KOPT-K1 (cell line): Measurements from ENCODE around the gene CUTC.

Experiments used
- H3K27ac ChIP-seq: fragments of 200-600 bp; sonication (generic); 2 replicates; pipeline ENCODE4 v1.5.1; 2016; ENCODE audit warnings: antibody characterized with exemption, mild to moderate bottlenecking, low read depth, low read length; ENCODE audit not compliant: poor library complexity, severe bottlenecking
- H3K36me3 ChIP-seq: fragments of 200-600 bp; sonication (generic); 2 replicates; pipeline ENCODE4 v1.5.1; 2017; ENCODE audit warnings: antibody characterized with exemption, mild to moderate bottlenecking, low read length, moderate library complexity; ENCODE audit not compliant: insufficient read depth
- H3K9me3 ChIP-seq: fragments of 200-600 bp; sonication (generic); 2 replicates; pipeline ENCODE4 v1.5.1; 2017; ENCODE audit warnings: antibody characterized with exemption, low read length, mild to moderate bottlenecking; ENCODE audit not compliant: insufficient read depth, poor library complexity, severe bottlenecking

CUTC gene

GRCh38 chr10:99784727-99785441 is 52.9 kb downstream of the CUTC start:
- Histone ChIP-seq H3K27ac (no peak overlapping the region), H3K36me3 (no peaks in the 10 kb centered on the region), H3K9me3 (no peaks in the 10 kb centered on the region)

- H3K9me3 ChIP-seq: no peaks in the 10 kb centered on the region
- H3K36me3 ChIP-seq: no peaks in the 10 kb centered on the region
- H3K27ac ChIP-seq: no peak overlapping the region
These were observed 53.6 kb downstream of the CUTC start for GRCh38 chr10:99785646-99786045.

- Histone ChIP-seq H3K27ac (no peak overlapping the region), H3K9me3 (no peaks in the 10 kb centered on the region), H3K36me3 (no peaks in the 10 kb centered on the region)
These were observed 55.3 kb downstream of the CUTC start for GRCh38 chr10:99787311-99787710.

- Histone ChIP-seq H3K36me3 (no peaks in the 10 kb centered on the region), H3K9me3 (no peaks in the 10 kb centered on the region), H3K27ac (no peak overlapping the region)
These were observed 55.9 kb downstream of the CUTC start for GRCh38 chr10:99787782-99788445.

- H3K9me3 ChIP-seq: no peaks in the 10 kb centered on the region
- H3K36me3 ChIP-seq: no peaks in the 10 kb centered on the region
- no peak overlapping the region for H3K27ac ChIP-seq
These were observed 56.7 kb downstream of the CUTC start for GRCh38 chr10:99788598-99789256.

GRCh38 chr10:99791831-99792230 is 59.8 kb downstream of the CUTC start:
- Histone ChIP-seq H3K27ac (no peak overlapping the region), H3K36me3 (no peaks in the 10 kb centered on the region), H3K9me3 (no peaks in the 10 kb centered on the region)

- no peaks in the 10 kb centered on the region for H3K9me3 ChIP-seq
- H3K27ac ChIP-seq: no peak overlapping the region
- no peaks in the 10 kb centered on the region for H3K36me3 ChIP-seq
These were observed 61.8 kb downstream of the CUTC start for GRCh38 chr10:99793819-99794218.

GRCh38 chr10:99796928-99797327 is 64.9 kb downstream of the CUTC start:
- no peaks in the 10 kb centered on the region for H3K9me3 ChIP-seq
- no peaks in the 10 kb centered on the region for H3K36me3 ChIP-seq
- H3K27ac ChIP-seq: no peak overlapping the region

- Histone ChIP-seq H3K27ac (no peak overlapping the region), H3K36me3 (no peaks in the 10 kb centered on the region), H3K9me3 (no peaks in the 10 kb centered on the region)
These were observed 66.0 kb downstream of the CUTC start for GRCh38 chr10:99798031-99798430.

GRCh38 chr10:99798920-99799319 is 66.9 kb downstream of the CUTC start:
- Histone ChIP-seq H3K27ac (no peak overlapping the region), H3K9me3 (no peaks in the 10 kb centered on the region), H3K36me3 (no peaks in the 10 kb centered on the region)

GRCh38 chr10:99799613-99800012 is 67.6 kb downstream of the CUTC start:
- Histone ChIP-seq H3K9me3 (no peaks in the 10 kb centered on the region), H3K27ac (no peak overlapping the region), H3K36me3 (no peaks in the 10 kb centered on the region)

GRCh38 chr10:99804471-99804870 is 72.4 kb downstream of the CUTC start:
- no peaks in the 10 kb centered on the region for H3K36me3 ChIP-seq
- H3K27ac ChIP-seq: no peak overlapping the region
- H3K9me3 ChIP-seq: no peaks in the 10 kb centered on the region

- Histone ChIP-seq H3K36me3 (no peaks in the 10 kb centered on the region), H3K27ac (no peak overlapping the region), H3K9me3 (no peaks in the 10 kb centered on the region)
These were observed 73.2 kb downstream of the CUTC start for GRCh38 chr10:99805190-99805589.
